HCT116 (cell line): ENCODE measurements around the gene CTNNA1. TPM values are rescaled to one million over a fixed set of nuclear protein-coding genes. Genes with fewer than 3 reads are reported as not detected.

Source experiments
- ATAC-seq: fragments of 200-7000 bp; cut with Tn5 transposase; 2 replicates; pipeline ENCODE4 v1.9.1; 2020; ENCODE audit warnings: mild to moderate bottlenecking, moderate library complexity
- BruUV-seq: library from RNA; stranded (reverse); fragments of 400-500 nt; replicated peaks from 2 replicates; lab custom pipeline; 2021; lab: Mats Ljungman, UMichigan
- CTCF ChIA-PET: fragments of 300-600 bp; sonication (Branson Sonifier 250); formaldehyde crosslinking; loops from one replicate; lab custom pipeline; 2021; ENCODE audit warnings: antibody characterized with exemption; lab: Charles Lee
- POLR2A ChIA-PET: fragments of 300-600, 350-600 bp; sonication (Branson Sonifier 250); formaldehyde crosslinking; loops from one replicate; lab custom pipeline; 2021; ENCODE audit warnings: antibody characterized with exemption; lab: Charles Lee
- RAD21 ChIA-PET, 2 experiments: fragments of 300-600 bp; sonication (Branson Sonifier 250); formaldehyde crosslinking; loops; one replicate each; lab custom pipeline; 2023; ENCODE audit warnings: low total read pairs in 2 of 2; ENCODE audit not compliant: uncharacterized antibody in 2 of 2, unreplicated experiment in 2 of 2, low non-redundant PET in 1 of 2; lab: Charles Lee
- DNase-seq: peaks from one replicate; pipeline ENCODE4 v3.0.0-alpha.2; 2010; ENCODE audit warnings: low read depth, low spot score
- H2AFZ ChIP-seq: fragments of 200-600 bp; shearing (Covaris generic), sonication (generic); 2 replicates; pipeline ENCODE4 v1.6.1; 2017; ENCODE audit warnings: low read depth, mixed run types, mixed read lengths, antibody characterized with exemption, low read length; ENCODE audit not compliant: poor library complexity, severe bottlenecking
- H3K27ac ChIP-seq: 2 replicates; pipeline ENCODE4 v1.5.1; 2012; ENCODE audit warnings: low read depth, low read length
- H3K27me3 ChIP-seq: fragments of 200-600 bp; sonication (generic); 2 replicates; pipeline ENCODE4 v1.6.1; 2016; ENCODE audit warnings: mixed run types, low read length, mixed read lengths; ENCODE audit not compliant: insufficient read depth
- H3K36me3 ChIP-seq, 2 experiments: fragments of 200-500 bp in 1 of 2; fragments of 200-600 bp in 1 of 2; sonication (Bioruptor generic) in 1 of 2; sonication (generic) in 1 of 2; 2 replicates each; pipeline versions ENCODE4 v1.5.1 to v1.6.1; 2014 to 2016; ENCODE audit warnings: low read length in 2 of 2, inconsistent platforms in 1 of 2, mixed read lengths in 1 of 2, mixed run types in 1 of 2; ENCODE audit not compliant: insufficient read depth in 2 of 2, control insufficient read depth in 1 of 2
- H3K4me1 ChIP-seq, 2 experiments: fragments of 200-600 bp in 1 of 2; sonication (generic) in 1 of 2; 2 replicates each; pipeline versions ENCODE4 v1.5.1 to v1.6.1; 2012 to 2017; ENCODE audit warnings: low read length in 2 of 2, inconsistent platforms in 1 of 2, mild to moderate bottlenecking in 1 of 2, mixed read lengths in 1 of 2, mixed run types in 1 of 2, moderate library complexity in 1 of 2; ENCODE audit not compliant: insufficient read depth in 2 of 2, control insufficient read depth in 1 of 2
- H3K4me2 ChIP-seq: fragments of 200-600 bp; sonication (generic); 2 replicates; pipeline ENCODE4 v1.6.1; 2017; ENCODE audit warnings: mixed run types, low read length, mixed read lengths
- H3K4me3 ChIP-seq, 2 experiments: fragments of 200-600 bp in 1 of 2; sonication (generic) in 1 of 2; replicated peaks in 1 of 2; 2 replicates each; pipeline ENCODE4 v1.5.1; 2011 to 2016; ENCODE audit warnings: low read length in 2 of 2, control low read depth in 1 of 2, low read depth in 1 of 2, mild to moderate bottlenecking in 1 of 2, mixed read lengths in 1 of 2, mixed run types in 1 of 2
- H3K79me2 ChIP-seq: fragments of 200-600 bp; sonication (generic); 2 replicates; pipeline ENCODE4 v1.6.1; 2017; ENCODE audit warnings: mild to moderate bottlenecking, mixed run types, low read length, moderate library complexity, mixed read lengths; ENCODE audit not compliant: insufficient read depth
- H3K9ac ChIP-seq: fragments of 200-600 bp; sonication (generic); 2 replicates; pipeline ENCODE4 v1.6.1; 2016; ENCODE audit warnings: low read length, mixed read lengths
- H3K9me2 ChIP-seq: fragments of 200-600 bp; sonication (generic), shearing (Covaris generic); 2 replicates; pipeline ENCODE4 v1.6.1; 2017; ENCODE audit warnings: mixed run types, mild to moderate bottlenecking, moderate library complexity; ENCODE audit not compliant: insufficient read depth
- H3K9me3 ChIP-seq, 2 experiments: fragments of 200-500 bp in 1 of 2; fragments of 200-600 bp in 1 of 2; sonication (Bioruptor generic) in 1 of 2; sonication (generic) in 1 of 2; 2 replicates each; pipeline ENCODE4 v1.6.1; 2014 to 2017; ENCODE audit warnings: low read length in 2 of 2, mixed read lengths in 2 of 2, inconsistent platforms in 1 of 2, low read depth in 1 of 2, mild to moderate bottlenecking in 1 of 2, mixed run types in 1 of 2, moderate library complexity in 1 of 2; ENCODE audit not compliant: control insufficient read depth in 1 of 2, insufficient read depth in 1 of 2
- H4K20me1 ChIP-seq: fragments of 200-600 bp; sonication (generic), shearing (Covaris generic); 2 replicates; pipeline ENCODE4 v1.6.1; 2017; ENCODE audit warnings: mixed run types, mild to moderate bottlenecking, moderate library complexity; ENCODE audit not compliant: insufficient read depth
- ATF3 ChIP-seq: IDR thresholded peaks from 2 replicates; pipeline ENCODE4 v1.6.1; 2012
- CEBPB ChIP-seq: IDR thresholded peaks from 2 replicates; pipeline ENCODE4 v1.6.1; 2012; ENCODE audit warnings: low read depth
- CTCF ChIP-seq, 3 experiments: fragments of 200-600 bp in 1 of 3; sonication (generic) in 1 of 3; IDR thresholded peaks in 2 of 3; conservative IDR thresholded peaks in 1 of 3; 2 replicates each; pipeline ENCODE4 v1.5.1; 2012 to 2017; ENCODE audit warnings: low read depth in 2 of 3, low read length in 2 of 3, antibody characterized with exemption in 1 of 3, borderline replicate concordance in 1 of 3, control low read depth in 1 of 3, mild to moderate bottlenecking in 1 of 3, mixed read lengths in 1 of 3, mixed run types in 1 of 3, moderate library complexity in 1 of 3; ENCODE audit not compliant: insufficient read depth in 1 of 3
- EGR1 ChIP-seq: IDR thresholded peaks from 2 replicates; pipeline ENCODE4 v1.6.1; 2012; ENCODE audit warnings: low read depth
- ELF1 ChIP-seq: IDR thresholded peaks from 2 replicates; pipeline ENCODE4 v1.6.1; 2012; ENCODE audit warnings: low read depth, borderline replicate concordance
- EZH2 ChIP-seq: fragments of 200-600 bp; sonication (generic); IDR thresholded peaks from 2 replicates; pipeline ENCODE4 v1.6.1; 2017; ENCODE audit warnings: antibody characterized with exemption, mixed run types
- EZH2phosphoT487 ChIP-seq: fragments of 200-600 bp; IDR thresholded peaks from 2 replicates; pipeline ENCODE4 v1.6.1; 2018; ENCODE audit warnings: antibody characterized with exemption, borderline replicate concordance
- FOSL1 ChIP-seq: IDR thresholded peaks from 2 replicates; pipeline ENCODE4 v1.6.1; 2012; ENCODE audit warnings: low read depth
- JUND ChIP-seq: IDR thresholded peaks from 2 replicates; pipeline ENCODE4 v1.6.1; 2012
- MAX ChIP-seq: IDR thresholded peaks from 2 replicates; pipeline ENCODE4 v1.6.1; 2012
- POLR2AphosphoS5 ChIP-seq: IDR thresholded peaks from 2 replicates; pipeline ENCODE4 v1.6.1; 2011; ENCODE audit warnings: mild to moderate bottlenecking, low read depth, low read length, moderate library complexity
- REST ChIP-seq: IDR thresholded peaks from 2 replicates; pipeline ENCODE4 v1.6.1; 2012; ENCODE audit warnings: low read depth
- SIN3A ChIP-seq: IDR thresholded peaks from 2 replicates; pipeline ENCODE4 v1.6.1; 2012; ENCODE audit warnings: low read depth
- SP1 ChIP-seq: IDR thresholded peaks from 2 replicates; pipeline ENCODE4 v1.6.1; 2012; ENCODE audit warnings: low read depth
- TCF7L2 ChIP-seq: IDR thresholded peaks from 2 replicates; pipeline ENCODE4 v1.7.0; 2011; ENCODE audit warnings: borderline replicate concordance, inconsistent platforms; ENCODE audit not compliant: insufficient read depth, insufficient read length; ENCODE audit errors: extremely low read depth
- YY1 ChIP-seq: IDR thresholded peaks from 2 replicates; pipeline ENCODE4 v1.6.1; 2011; ENCODE audit warnings: low read length, low read depth, moderate library complexity, mild to moderate bottlenecking; ENCODE audit not compliant: insufficient replicate concordance; ENCODE audit errors: extremely low read depth
- ZBTB33 ChIP-seq: IDR thresholded peaks from 2 replicates; pipeline ENCODE4 v1.6.1; 2011; ENCODE audit warnings: mild to moderate bottlenecking, low read length, moderate library complexity; ENCODE audit not compliant: insufficient replicate concordance; ENCODE audit errors: extremely low read depth
- ZFX ChIP-seq: fragments of 450-650 bp; IDR thresholded peaks from 2 replicates; pipeline ENCODE4 v1.6.1; 2017
- ZNF274 ChIP-seq: fragments of 200-500 bp; sonication (Bioruptor generic); IDR thresholded peaks from 2 replicates; pipeline ENCODE4 v1.6.1; 2014; ENCODE audit warnings: mild to moderate bottlenecking, low read depth, low read length, inconsistent platforms
- intact Hi-C: fragments of 100-400 bp; cut with micrococcal nuclease; formaldehyde crosslinking; loops from 2 replicates; pipeline ENCODE4 v1.10.0; 2022
- total RNA-seq: library from RNA; stranded (reverse); gene quantifications from one replicate; pipeline ENCODE4 v1.2.1, GENCODE V29; 2021; ENCODE audit not compliant: unreplicated experiment

Gene CTNNA1
- total RNA-seq, 1 experiment from 2014 or later, result 313 TPM

- Histone ChIP-seq H3K27ac (no peak overlapping the region), H3K27me3 (no peaks in the 10 kb centered on the region), H3K36me3 (0 out of 4 replicates have a peak, but pooled peaks cover 0 to 2% of the 10 kb centered on the region in 2 experiments), H2AFZ (no peak overlapping the region), H3K4me1 (no peaks in the 10 kb centered on the region), H3K4me2 (no peak overlapping the region), H3K4me3 (no peak overlapping the region), H3K9me3 (no peaks in the 10 kb centered on the region), H3K79me2 (no peaks in the 10 kb centered on the region; the same call in 1 of the 2 replicates), H3K9ac (no peak overlapping the region), H4K20me1 (no peaks in the 10 kb centered on the region), H3K9me2 (no peaks in the 10 kb centered on the region)
- no peak for ATAC-seq
- DNase-seq, result no peak
- no TSS peak for BruUV-seq
- intact Hi-C loops, result no loop called here
- ChIA-PET POLR2A (no interaction called here), RAD21 (no interaction called here), CTCF (no interaction called here)
- TF ChIP-seq ZFX (no peak), ELF1 (no peak), CEBPB (no peak), SIN3A (no peak), EGR1 (no peak), EZH2 (no peak), ZBTB33 (no peak), MAX (no peak), ZNF274 (no peak), EZH2phosphoT487 (no peak), REST (no peak), SP1 (no peak), TCF7L2 (no peak), POLR2AphosphoS5 (no peak), CTCF (IDR thresholded peaks at IDR 0.05 in 2 of 3, conservative IDR thresholded peaks at IDR 0.05 in 1 of 3; ENCODE audit: borderline replicate concordance in 1 of 3, insufficient read depth in 1 of 3, low read depth in 2 of 3, low read length in 2 of 3) (no peak), FOSL1 (no peak), YY1 (no peak), ATF3 (no peak), JUND (no peak)
Observed at GRCh38 chr5:138913773-138914172, 160.5 kb downstream of the CTNNA1 start.
